ENCODE results near the gene RRAGA.
A peak's percentile ranks its signal among the peaks of the same experiment; 100 is the strongest.
"Not testable (repeated sequence)": the region's sequence is repeated elsewhere in the genome, so short reads cannot be mapped to it uniquely, and the experiment has no call there.

The RRAGA gene

DNA sequence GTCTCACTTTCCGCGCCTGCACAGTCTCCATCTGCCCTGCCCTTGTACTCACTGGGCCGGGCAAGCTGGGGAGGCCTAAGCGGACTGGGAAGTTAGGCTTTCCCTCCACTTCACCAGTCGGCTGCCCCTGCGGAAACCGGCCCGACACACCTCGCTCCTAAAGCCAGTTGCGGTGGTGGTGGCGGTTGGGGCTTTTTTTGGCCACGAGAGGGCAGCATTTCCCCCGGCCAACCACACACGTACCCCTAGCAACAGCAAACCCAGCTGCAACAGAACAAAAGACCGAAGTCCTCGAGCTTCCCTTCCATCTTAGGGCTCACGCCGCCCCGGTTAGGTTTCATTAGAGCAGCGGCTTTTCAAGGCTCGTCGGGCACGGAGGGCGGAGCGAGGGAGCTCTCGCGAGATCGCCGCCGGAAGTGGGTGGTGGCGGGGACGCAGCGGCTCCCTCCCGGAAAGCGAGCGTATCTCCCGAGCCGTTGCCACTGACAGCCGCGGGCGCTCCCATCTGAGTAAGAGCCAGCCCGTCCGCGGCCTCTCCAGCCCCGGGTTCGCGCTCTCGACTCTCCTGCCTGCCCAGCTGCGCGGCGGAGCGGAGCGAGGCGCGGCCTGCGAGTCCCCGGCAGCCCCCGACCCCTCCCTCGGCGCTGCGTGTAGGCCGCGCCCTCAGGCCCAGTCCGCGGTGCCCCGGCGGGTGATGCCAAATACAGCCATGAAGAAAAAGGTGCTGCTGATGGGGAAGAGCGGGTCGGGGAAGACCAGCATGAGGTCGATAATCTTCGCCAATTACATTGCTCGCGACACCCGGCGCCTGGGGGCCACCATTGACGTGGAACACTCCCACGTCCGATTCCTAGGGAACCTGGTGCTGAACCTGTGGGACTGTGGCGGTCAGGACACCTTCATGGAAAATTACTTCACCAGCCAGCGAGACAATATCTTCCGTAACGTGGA lies at the start of gene RRAGA:
Gene RRAGA (plus strand): TSS at position 462 of the 951 bp plus-strand sequence. CDS start 233 bp downstream, at position 695.
- Histone ChIP-seq H3K36me3 (no peaks in the 10 kb centered on the region), H3K4me1 (peaks cover 34% of the 10 kb centered on the region), H3K27ac (peak within 1 kb of the TSS; percentile 92), H3K27me3 (no peaks in the 10 kb centered on the region), H3K4me3 (peak within 1 kb of the TSS; percentile 82), H3K9me3 (0 out of 2 replicates have a peak, but pooled peaks cover 6% of the 10 kb centered on the region), H3K4me2 (peak within 1 kb of the TSS; percentile 89), H4K20me1 (peaks cover 28% of the 10 kb centered on the region), H3K9ac (peak within 1 kb of the TSS; percentile 88)
- no peak for TF ChIP-seq Cebpa-rat (IDR thresholded peaks at IDR 0.05)

GRCh38 chr9:19000133-19000532 lies 49.1 kb upstream of the RRAGA start:
- Histone ChIP-seq H3K27ac (no peak overlapping the region), H3K27me3 (no peaks in the 10 kb centered on the region), H3K36me3 (no peaks in the 10 kb centered on the region), H3K4me3 (no peak overlapping the region), H3K4me1 (no peaks in the 10 kb centered on the region), H3K9me3 (peaks cover 38% of the 10 kb centered on the region), H3K9ac (no peak overlapping the region), H4K20me1 (no peaks in the 10 kb centered on the region), H3K4me2 (no peak overlapping the region)
- TF ChIP-seq Cebpa-rat (IDR thresholded peaks at IDR 0.05) = no peak

DNA sequence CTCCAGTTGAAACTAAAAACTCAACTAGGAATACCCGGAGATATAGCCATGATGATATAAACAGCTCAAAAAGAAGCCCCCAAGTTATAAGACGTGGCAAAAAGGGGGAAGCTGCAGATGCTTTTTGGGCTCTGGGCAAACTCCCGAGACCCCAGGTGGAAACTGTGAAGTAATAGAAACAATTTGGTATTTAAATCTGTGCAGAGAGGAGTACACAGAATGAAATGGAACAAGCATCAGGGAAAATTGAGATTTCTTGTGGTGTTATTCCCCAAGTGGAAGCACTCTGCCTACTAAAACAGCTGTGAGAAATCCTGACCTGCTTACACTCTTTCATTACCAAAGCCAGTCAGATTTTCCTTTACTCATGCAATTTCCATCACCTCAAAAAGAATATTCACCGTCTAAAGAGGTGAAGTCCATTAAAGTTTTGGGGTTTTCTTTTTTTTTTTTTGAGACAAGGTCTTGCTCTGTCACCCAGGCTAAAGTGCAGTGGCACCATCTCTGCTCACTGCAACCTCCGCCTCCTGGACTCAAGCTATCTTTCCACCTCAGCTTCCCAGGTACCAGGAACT lies 39.7 kb upstream of the RRAGA start:
- H3K27ac ChIP-seq = no peak overlapping the region
- no peaks in the 10 kb centered on the region for H3K4me1 ChIP-seq
- H3K4me3 ChIP-seq = no peak overlapping the region
- H3K9ac ChIP-seq = no peak overlapping the region
- no peaks in the 10 kb centered on the region for H4K20me1 ChIP-seq
- H3K36me3 ChIP-seq = no peaks in the 10 kb centered on the region
- H3K9me3 ChIP-seq = peaks cover 2% of the 10 kb centered on the region; the same call in 1 of the 2 replicates
- no peak for TF ChIP-seq Cebpa-rat (IDR thresholded peaks at IDR 0.05)
- H3K4me2 ChIP-seq = no peak overlapping the region
- H3K27me3 ChIP-seq = no peaks in the 10 kb centered on the region

DNA sequence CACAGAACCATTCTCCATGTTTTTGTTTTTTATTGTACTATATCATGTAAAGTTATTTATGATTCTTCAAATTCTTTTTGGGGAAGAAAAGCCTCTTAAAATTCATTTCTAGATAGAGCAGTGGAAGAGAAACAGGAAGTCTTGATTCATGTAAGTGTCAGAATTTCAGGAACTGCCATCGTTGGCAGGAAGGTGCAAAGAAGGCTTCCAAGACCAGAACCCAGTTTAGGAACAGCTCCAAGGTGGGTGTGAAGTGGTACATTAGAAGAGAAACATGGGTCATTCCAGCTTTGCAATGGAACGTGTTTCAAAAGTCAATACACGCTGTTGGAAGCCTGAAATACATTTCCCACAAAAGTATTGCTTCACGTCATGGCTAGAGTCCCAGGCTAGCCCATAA lies 31.0 kb upstream of the RRAGA start:
- Histone ChIP-seq H3K27ac (no peak overlapping the region), H3K4me2 (no peak overlapping the region), H3K4me1 (no peaks in the 10 kb centered on the region), H3K9ac (no peak overlapping the region), H3K4me3 (no peak overlapping the region), H3K36me3 (no peaks in the 10 kb centered on the region), H4K20me1 (no peaks in the 10 kb centered on the region), H3K9me3 (no peaks in the 10 kb centered on the region), H3K27me3 (no peaks in the 10 kb centered on the region)
- no peak for TF ChIP-seq Cebpa-rat (IDR thresholded peaks at IDR 0.05)

DNA sequence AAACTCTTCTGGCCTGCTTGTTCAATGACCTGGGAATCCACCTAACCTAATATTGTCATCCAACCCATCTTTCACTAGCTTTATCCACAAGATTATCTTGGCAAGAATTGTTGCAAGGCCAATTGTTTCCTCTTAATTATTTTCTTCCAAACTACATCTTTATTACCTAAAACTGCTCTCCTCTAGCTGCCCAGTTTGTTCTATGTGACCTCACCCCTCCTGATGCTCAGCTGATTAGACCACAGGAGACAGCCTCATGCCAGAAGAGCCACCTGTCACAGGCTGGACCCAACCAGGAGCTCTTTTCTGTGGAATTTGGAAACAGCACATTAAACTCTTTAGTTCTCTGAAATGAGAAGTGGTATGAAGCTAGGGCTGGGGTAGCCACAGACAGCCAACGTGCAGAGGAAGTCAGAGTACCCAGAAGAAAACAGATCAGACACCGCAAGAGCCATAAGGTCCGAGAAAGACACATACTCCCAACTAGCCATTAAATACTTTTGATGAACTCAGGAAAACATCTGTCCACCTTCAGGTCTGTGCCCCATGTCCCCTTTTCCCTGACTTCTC lies 28.3 kb upstream of the RRAGA start:
- no peak overlapping the region for H3K4me3 ChIP-seq
- no peaks in the 10 kb centered on the region for H3K27me3 ChIP-seq
- H3K9ac ChIP-seq = no peak overlapping the region
- no peaks in the 10 kb centered on the region for H3K9me3 ChIP-seq
- no peak overlapping the region for H3K27ac ChIP-seq
- H3K4me2 ChIP-seq = no peak overlapping the region
- H4K20me1 ChIP-seq = no peaks in the 10 kb centered on the region
- no peaks in the 10 kb centered on the region for H3K4me1 ChIP-seq
- no peak for TF ChIP-seq Cebpa-rat (IDR thresholded peaks at IDR 0.05)
- H3K36me3 ChIP-seq = no peaks in the 10 kb centered on the region

DNA sequence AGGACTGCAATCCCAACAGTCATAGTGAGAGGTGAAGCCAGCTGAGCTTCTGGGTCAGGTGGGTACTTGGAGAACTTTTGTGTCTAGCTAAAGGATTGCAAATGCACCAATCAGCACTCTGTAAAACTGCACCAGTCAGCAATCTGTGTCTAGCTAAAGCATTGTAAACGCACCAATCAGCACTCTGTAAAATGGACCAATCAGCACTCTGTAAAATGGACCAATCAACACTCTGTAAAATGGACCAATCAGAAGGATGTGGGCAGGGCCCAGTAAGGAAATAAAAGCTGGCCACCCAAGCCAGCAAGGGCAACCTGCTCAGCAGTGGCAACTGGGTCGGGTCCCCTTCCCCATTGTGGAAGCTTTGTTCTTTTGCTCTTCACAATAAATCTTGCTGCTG lies 27.6 kb upstream of the RRAGA start:
- not testable (repeated sequence) for H3K27me3 ChIP-seq, H3K4me1 ChIP-seq, H3K27ac ChIP-seq, H3K9me3 ChIP-seq, H3K9ac ChIP-seq, H3K4me2 ChIP-seq, H4K20me1 ChIP-seq, H3K4me3 ChIP-seq, H3K36me3 ChIP-seq

GRCh38 chr9:19022206-19022605 lies 27.0 kb upstream of the RRAGA start:
- no peak overlapping the region for H3K4me3 ChIP-seq
- no peak overlapping the region for H3K27ac ChIP-seq
- no peaks in the 10 kb centered on the region for H4K20me1 ChIP-seq
- H3K9ac ChIP-seq = no peak overlapping the region
- H3K4me2 ChIP-seq = no peak overlapping the region
- no peaks in the 10 kb centered on the region for H3K9me3 ChIP-seq
- no peak for TF ChIP-seq Cebpa-rat (IDR thresholded peaks at IDR 0.05)
- no peaks in the 10 kb centered on the region for H3K4me1 ChIP-seq
- H3K36me3 ChIP-seq = no peaks in the 10 kb centered on the region
- H3K27me3 ChIP-seq = no peaks in the 10 kb centered on the region

DNA sequence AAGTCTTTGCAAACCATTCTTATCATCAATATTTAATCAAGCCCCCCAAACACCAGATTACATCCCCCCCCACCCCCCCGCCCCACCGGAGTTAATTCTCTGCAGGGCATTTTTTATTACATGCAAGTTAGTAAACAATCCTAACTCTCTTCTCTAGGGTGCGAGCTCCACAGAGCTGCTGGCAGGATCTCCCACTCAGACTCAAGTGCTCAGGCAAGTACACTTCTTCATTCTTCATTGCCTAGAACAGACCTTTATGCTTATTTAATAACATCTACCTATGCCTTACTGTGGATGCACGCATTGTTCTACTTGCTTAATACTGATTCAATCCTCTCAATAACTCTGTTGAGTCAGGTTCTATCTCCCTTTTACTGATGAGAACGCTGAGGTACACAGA lies 26.1 kb upstream of the RRAGA start:
- Histone ChIP-seq H3K36me3 (no peaks in the 10 kb centered on the region), H3K27ac (no peak overlapping the region), H3K9ac (no peak overlapping the region), H3K27me3 (no peaks in the 10 kb centered on the region), H3K4me2 (no peak overlapping the region), H3K9me3 (no peaks in the 10 kb centered on the region), H3K4me1 (no peaks in the 10 kb centered on the region), H3K4me3 (no peak overlapping the region), H4K20me1 (no peaks in the 10 kb centered on the region)
- no peak for TF ChIP-seq Cebpa-rat (IDR thresholded peaks at IDR 0.05)

- H4K20me1 ChIP-seq = no peaks in the 10 kb centered on the region
- H3K9ac ChIP-seq = no peak overlapping the region
- no peaks in the 10 kb centered on the region for H3K9me3 ChIP-seq
- H3K4me2 ChIP-seq = no peak overlapping the region
- H3K4me1 ChIP-seq = no peaks in the 10 kb centered on the region
- no peak overlapping the region for H3K27ac ChIP-seq
- no peaks in the 10 kb centered on the region for H3K36me3 ChIP-seq
- no peaks in the 10 kb centered on the region for H3K27me3 ChIP-seq
- no peak for TF ChIP-seq Cebpa-rat (IDR thresholded peaks at IDR 0.05)
- H3K4me3 ChIP-seq = no peak overlapping the region
Observed at GRCh38 chr9:19026375-19026774, 22.9 kb upstream of the RRAGA start.

DNA sequence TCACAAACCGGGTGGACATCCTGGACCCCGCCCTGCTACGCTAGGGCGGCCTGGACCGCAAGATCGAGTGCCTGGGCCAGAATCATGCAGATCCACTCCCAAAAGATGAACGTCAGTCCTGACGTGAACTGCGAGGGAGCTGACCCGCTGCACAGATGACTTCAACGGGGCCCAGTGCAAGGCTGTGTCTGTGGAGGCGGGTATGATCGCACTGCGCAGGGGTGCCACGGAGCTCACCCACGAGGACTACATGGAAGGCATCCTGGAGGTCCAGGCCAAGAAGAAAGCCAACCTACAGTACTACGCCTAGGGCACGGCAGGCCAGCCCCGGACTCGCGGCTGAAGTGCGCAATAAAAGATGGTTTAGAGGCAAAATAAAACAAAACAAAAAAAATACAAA lies 21.4 kb upstream of the RRAGA start:
- Histone ChIP-seq H3K9ac (no peak overlapping the region), H3K36me3 (no peaks in the 10 kb centered on the region), H4K20me1 (no peaks in the 10 kb centered on the region), H3K27me3 (no peaks in the 10 kb centered on the region), H3K4me3 (no peak overlapping the region), H3K4me1 (no peaks in the 10 kb centered on the region), H3K4me2 (no peak overlapping the region), H3K9me3 (no peaks in the 10 kb centered on the region), H3K27ac (no peak overlapping the region)
- TF ChIP-seq Cebpa-rat (IDR thresholded peaks at IDR 0.05) = no peak

All from BLaER1 (cell line).